ENCODE data around the gene KNOP1. TPM values are rescaled to one million over a fixed set of nuclear protein-coding genes. Genes with fewer than 3 reads are reported as not detected.
A peak's percentile ranks its signal among the peaks of the same experiment; 100 is the strongest.
"Not testable (repeated sequence)": the region's sequence is repeated elsewhere in the genome, so short reads cannot be mapped to it uniquely, and the experiment has no call there.

KNOP1 gene
- total RNA-seq, 4 donors from 2014 or later = 17.3 to 37.2 (median 26.2) TPM

DNA sequence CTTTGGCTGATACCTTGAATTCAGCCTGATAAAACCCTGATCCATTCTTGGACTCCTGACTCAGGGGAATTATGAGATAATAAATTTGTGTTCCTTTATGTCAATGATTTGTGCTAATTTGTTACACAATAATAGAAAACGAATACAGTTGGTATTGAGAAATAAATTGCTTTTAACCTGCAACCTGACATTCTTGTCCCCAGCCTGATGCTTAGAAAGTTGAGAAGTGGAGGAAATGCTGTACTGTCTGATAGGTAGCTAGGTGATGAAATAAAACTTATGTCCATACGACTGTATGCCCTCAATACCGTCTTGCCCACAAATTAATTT is 10.6 kb upstream of the KNOP1 start:
- DNase-seq (ENCODE audit: low spot score in 2 of 2) = no peak
- Histone ChIP-seq H3K4me1 (no peaks in the 10 kb centered on the region), H3K27ac (no peak overlapping the region), H3K9me3 (no peaks in the 10 kb centered on the region), H3K4me3 (no peak overlapping the region), H3K27me3 (no peaks in the 10 kb centered on the region), H3K36me3 (peaks cover 0 to 16% (median 0%) of the 10 kb centered on the region in 3 donors)
- TF ChIP-seq POLR2A (IDR thresholded peaks at IDR 0.05) = no peak
- TF ChIP-seq EP300 (IDR thresholded peaks at IDR 0.05) = no peak
- TF ChIP-seq, protein P1, sequence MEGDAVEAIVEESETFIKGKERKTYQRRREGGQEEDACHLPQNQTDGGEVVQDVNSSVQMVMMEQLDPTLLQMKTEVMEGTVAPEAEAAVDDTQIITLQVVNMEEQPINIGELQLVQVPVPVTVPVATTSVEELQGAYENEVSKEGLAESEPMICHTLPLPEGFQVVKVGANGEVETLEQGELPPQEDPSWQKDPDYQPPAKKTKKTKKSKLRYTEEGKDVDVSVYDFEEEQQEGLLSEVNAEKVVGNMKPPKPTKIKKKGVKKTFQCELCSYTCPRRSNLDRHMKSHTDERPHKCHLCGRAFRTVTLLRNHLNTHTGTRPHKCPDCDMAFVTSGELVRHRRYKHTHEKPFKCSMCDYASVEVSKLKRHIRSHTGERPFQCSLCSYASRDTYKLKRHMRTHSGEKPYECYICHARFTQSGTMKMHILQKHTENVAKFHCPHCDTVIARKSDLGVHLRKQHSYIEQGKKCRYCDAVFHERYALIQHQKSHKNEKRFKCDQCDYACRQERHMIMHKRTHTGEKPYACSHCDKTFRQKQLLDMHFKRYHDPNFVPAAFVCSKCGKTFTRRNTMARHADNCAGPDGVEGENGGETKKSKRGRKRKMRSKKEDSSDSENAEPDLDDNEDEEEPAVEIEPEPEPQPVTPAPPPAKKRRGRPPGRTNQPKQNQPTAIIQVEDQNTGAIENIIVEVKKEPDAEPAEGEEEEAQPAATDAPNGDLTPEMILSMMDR (IDR thresholded peaks at IDR 0.05) = no peak
- 82 to 92% methylated on average over 3 of the region's 3 CpGs for WGBS, 2 donors

DNA sequence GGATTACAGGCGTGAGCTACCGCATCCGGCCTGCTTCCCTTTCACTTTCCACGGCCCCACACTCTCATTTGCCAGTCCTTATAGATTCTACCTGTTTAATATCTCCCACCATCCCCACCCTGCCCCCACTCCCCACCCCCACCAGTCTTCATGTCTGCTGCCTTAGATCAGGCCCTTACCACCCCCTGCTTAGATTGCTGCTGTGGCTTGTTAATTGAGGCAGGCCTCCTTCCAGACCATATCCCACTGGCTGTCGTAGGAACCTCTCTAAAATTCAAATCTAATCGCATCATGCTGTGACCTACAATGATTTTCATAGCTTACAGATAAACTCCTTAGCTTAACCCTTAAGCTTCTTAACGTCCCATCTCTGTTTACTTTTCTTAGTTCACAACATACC is 5.0 kb upstream of the KNOP1 start:
- Histone ChIP-seq H3K4me3 (no peak overlapping the region), H3K27ac (no peak overlapping the region), H3K36me3 (peaks cover 0 to 5% (median 0%) of the 10 kb centered on the region in 3 donors), H3K9me3 (no peaks in the 10 kb centered on the region), H3K4me1 (peaks cover 0 to 20% (median 8%) of the 10 kb centered on the region in 4 donors), H3K27me3 (no peaks in the 10 kb centered on the region)
- WGBS, 2 donors = 70 to 78% methylated on average over 7 of the region's 7 CpGs
- DNase-seq (ENCODE audit: low spot score in 2 of 2) = no peak
- TF ChIP-seq, protein P1 (IDR thresholded peaks at IDR 0.05) = no peak
- no peak for TF ChIP-seq EP300 (IDR thresholded peaks at IDR 0.05)
- TF ChIP-seq POLR2A (IDR thresholded peaks at IDR 0.05) = no peak

DNA sequence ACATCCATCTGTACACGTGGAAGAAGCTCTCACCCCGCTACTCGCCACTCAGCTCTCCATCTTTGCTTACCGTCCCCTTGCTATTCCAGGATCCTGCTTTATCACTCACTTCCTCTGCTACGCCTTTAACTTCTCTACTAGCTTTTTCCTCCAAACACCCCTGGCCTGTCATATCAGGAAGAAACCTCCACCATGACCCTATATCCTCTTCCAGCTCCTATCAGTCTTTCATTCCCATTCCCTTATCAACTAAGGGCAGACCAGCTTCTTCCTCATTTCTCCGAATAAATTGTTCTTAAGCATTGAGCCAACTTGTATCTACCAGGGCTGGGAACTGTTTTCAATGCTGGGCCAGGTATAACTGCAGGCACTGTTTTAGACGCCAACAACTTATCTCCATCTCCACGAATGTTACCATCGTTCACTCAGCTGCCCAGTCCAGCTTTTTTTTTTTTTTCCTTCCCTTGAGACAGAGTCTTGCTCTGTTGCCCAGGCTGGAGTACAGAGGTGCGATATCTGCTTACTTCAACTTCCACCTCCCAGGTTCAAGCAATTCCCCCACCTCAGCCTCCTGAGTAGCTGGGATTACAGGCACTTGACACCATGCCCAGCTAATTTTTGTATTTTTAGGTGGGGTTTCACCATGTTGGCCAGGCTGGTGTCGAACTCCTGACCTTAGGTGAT is 4.4 kb upstream of the KNOP1 start:
- no peak for DNase-seq (ENCODE audit: low spot score in 2 of 2)
- no peaks in the 10 kb centered on the region for H3K27me3 ChIP-seq
- H3K4me3 ChIP-seq = no peak overlapping the region
- H3K9me3 ChIP-seq = no peaks in the 10 kb centered on the region
- H3K36me3 ChIP-seq = peaks cover 0 to 5% (median 0%) of the 10 kb centered on the region in 3 donors
- peaks cover 0 to 20% (median 8%) of the 10 kb centered on the region in 4 donors for H3K4me1 ChIP-seq
- TF ChIP-seq, protein P1 (IDR thresholded peaks at IDR 0.05) = no peak
- WGBS, 2 donors = 86 to 87% methylated on average over 11 of the region's 11 CpGs
- no peak overlapping the region for H3K27ac ChIP-seq

DNA sequence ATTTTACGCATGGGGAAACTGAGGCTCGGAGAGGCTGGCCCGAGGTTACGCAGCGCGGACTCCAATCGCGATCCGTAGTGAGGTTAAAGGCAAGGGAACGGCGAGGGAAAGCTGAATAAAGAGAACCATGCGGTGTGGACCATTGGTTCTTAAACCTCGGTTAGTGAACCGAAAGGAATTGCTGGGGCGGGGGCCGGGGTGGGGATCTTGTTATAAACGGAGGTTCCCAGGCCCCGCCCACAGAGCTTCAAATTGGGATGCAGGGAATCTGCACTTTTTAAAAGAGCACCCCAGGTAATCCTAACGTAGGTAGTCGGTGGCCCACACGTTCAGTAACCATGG is 568 bp upstream of the KNOP1 start:
- no peak for DNase-seq (ENCODE audit: low spot score in 2 of 2)
- peaks cover 0 to 11% (median 0%) of the 10 kb centered on the region in 3 donors for H3K36me3 ChIP-seq
- H3K27me3 ChIP-seq = no peaks in the 10 kb centered on the region
- H3K4me3 ChIP-seq = peak overlapping the region; percentile 71 to 94 (median 81)
- H3K27ac ChIP-seq = peak overlapping the region in 3 of 4 donors; percentile 17 to 88 (median 75)
- no peaks in the 10 kb centered on the region for H3K9me3 ChIP-seq
- H3K4me1 ChIP-seq = peaks cover 0 to 40% (median 22%) of the 10 kb centered on the region in 4 donors
- TF ChIP-seq POLR2A (IDR thresholded peaks at IDR 0.05) = no peak
- TF ChIP-seq EP300 (IDR thresholded peaks at IDR 0.05) = no peak
- TF ChIP-seq, protein P1 (IDR thresholded peaks at IDR 0.05) = no peak
- 1% methylated on average over 21 of the region's 21 CpGs for WGBS, 2 donors

DNA sequence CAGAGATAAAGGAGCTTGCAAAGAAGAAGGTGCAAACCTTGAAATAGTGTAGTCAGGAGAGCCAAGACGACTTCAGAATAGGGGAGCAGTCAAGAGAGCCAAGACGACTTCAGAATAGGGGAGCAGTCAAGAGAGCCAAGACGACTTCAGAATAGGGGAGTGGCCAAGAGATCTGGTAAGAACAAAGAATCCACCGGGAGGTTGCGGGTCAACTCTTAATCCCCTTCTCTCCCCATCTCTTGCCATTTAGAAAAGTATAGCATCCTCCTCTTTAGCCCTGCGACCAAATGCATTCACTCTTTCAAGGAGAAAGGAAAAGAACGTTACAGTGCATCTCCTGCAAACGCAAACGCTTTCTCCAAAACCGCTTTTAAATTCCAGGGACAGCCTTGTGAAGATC is 713 bp downstream of the KNOP1 start:
- Histone ChIP-seq H3K4me3 (peak overlapping the region; percentile 71 to 94 (median 81)), H3K9me3 (no peaks in the 10 kb centered on the region), H3K27me3 (no peaks in the 10 kb centered on the region), H3K36me3 (peaks cover 0 to 24% (median 0%) of the 10 kb centered on the region in 3 donors), H3K4me1 (peaks cover 0 to 40% (median 22%) of the 10 kb centered on the region in 4 donors), H3K27ac (peak overlapping the region; percentile 37 to 88 (median 77))
- TF ChIP-seq EP300 (IDR thresholded peaks at IDR 0.05) (no peak), POLR2A (IDR thresholded peaks at IDR 0.05) (no peak)
- TF ChIP-seq, protein P1 (IDR thresholded peaks at IDR 0.05) = no peak
- no peak for DNase-seq (ENCODE audit: low spot score in 2 of 2)
- 0% methylated on average over 10 of the region's 10 CpGs for WGBS, 2 donors

DNA sequence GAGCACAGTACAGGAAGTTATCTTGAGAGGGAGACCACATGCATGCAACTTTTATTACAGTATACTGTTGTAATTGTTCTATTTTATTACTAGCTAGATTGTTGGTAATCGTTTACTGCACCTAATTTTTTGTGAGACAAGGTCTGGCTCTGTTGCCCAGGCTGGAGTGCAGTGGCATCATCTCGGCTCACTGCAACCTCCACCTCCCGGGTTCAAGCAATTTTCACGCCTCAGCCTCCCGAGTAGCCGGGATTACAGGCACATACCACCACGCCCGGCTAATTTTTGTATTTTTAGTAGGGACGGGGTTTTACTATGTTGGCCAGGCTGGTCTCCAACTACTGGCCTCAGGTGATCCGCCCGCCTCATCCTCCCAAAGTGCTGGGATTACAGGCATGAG is 1.3 kb downstream of the KNOP1 start:
- H3K27ac ChIP-seq = peak overlapping the region in 2 of 4 donors; percentile 75 to 88
- H3K9me3 ChIP-seq; DNase-seq (ENCODE audit: low spot score in 2 of 2); H3K27me3 ChIP-seq: not testable (repeated sequence)
- 49 to 52% methylated on average over 11 of the region's 11 CpGs for WGBS, 2 donors
- peaks cover 0 to 30% (median 0%) of the 10 kb centered on the region in 3 donors for H3K36me3 ChIP-seq
- peaks cover 0 to 41% (median 22%) of the 10 kb centered on the region in 4 donors for H3K4me1 ChIP-seq
- peak overlapping the region; percentile 71 to 94 (median 81) for H3K4me3 ChIP-seq

All from tibial nerve (tissue), 4 donors.